HCT116 (cell line): ENCODE measurements around the gene FAM163B.

ENCODE experiments used
- CTCF ChIP-seq, 3 experiments: fragments of 200-600 bp in 1 of 3; sonication (generic) in 1 of 3; IDR thresholded peaks in 2 of 3; conservative IDR thresholded peaks in 1 of 3; 2 replicates each; pipeline ENCODE4 v1.5.1; 2012 to 2017; ENCODE audit warnings: low read depth in 2 of 3, low read length in 2 of 3, antibody characterized with exemption in 1 of 3, borderline replicate concordance in 1 of 3, control low read depth in 1 of 3, mild to moderate bottlenecking in 1 of 3, mixed read lengths in 1 of 3, mixed run types in 1 of 3, moderate library complexity in 1 of 3; ENCODE audit not compliant: insufficient read depth in 1 of 3
- EZH2 ChIP-seq: fragments of 200-600 bp; sonication (generic); IDR thresholded peaks from 2 replicates; pipeline ENCODE4 v1.6.1; 2017; ENCODE audit warnings: antibody characterized with exemption, mixed run types
- EZH2phosphoT487 ChIP-seq: fragments of 200-600 bp; IDR thresholded peaks from 2 replicates; pipeline ENCODE4 v1.6.1; 2018; ENCODE audit warnings: antibody characterized with exemption, borderline replicate concordance
- FOSL1 ChIP-seq: IDR thresholded peaks from 2 replicates; pipeline ENCODE4 v1.6.1; 2012; ENCODE audit warnings: low read depth
- JUND ChIP-seq: IDR thresholded peaks from 2 replicates; pipeline ENCODE4 v1.6.1; 2012
- MAX ChIP-seq: IDR thresholded peaks from 2 replicates; pipeline ENCODE4 v1.6.1; 2012
- POLR2A ChIP-seq: IDR thresholded peaks from 2 replicates; pipeline ENCODE4 v1.7.0; 2011; ENCODE audit warnings: borderline replicate concordance; ENCODE audit not compliant: insufficient read depth, insufficient read length; ENCODE audit errors: extremely low read depth
- POLR2AphosphoS5 ChIP-seq: IDR thresholded peaks from 2 replicates; pipeline ENCODE4 v1.6.1; 2011; ENCODE audit warnings: mild to moderate bottlenecking, low read depth, low read length, moderate library complexity
- RAD21 ChIP-seq: IDR thresholded peaks from 2 replicates; pipeline ENCODE4 v1.6.1; 2012; ENCODE audit warnings: low read depth, mild to moderate bottlenecking
- SIN3A ChIP-seq: IDR thresholded peaks from 2 replicates; pipeline ENCODE4 v1.6.1; 2012; ENCODE audit warnings: low read depth
- SP1 ChIP-seq: IDR thresholded peaks from 2 replicates; pipeline ENCODE4 v1.6.1; 2012; ENCODE audit warnings: low read depth
- TCF7L2 ChIP-seq: IDR thresholded peaks from 2 replicates; pipeline ENCODE4 v1.7.0; 2011; ENCODE audit warnings: borderline replicate concordance, inconsistent platforms; ENCODE audit not compliant: insufficient read depth, insufficient read length; ENCODE audit errors: extremely low read depth
- TF ChIP-seq, protein P1 (sequence below): IDR thresholded peaks from 2 replicates; pipeline ENCODE4 v1.6.1; 2012; ENCODE audit warnings: low read depth
- TF ChIP-seq, protein P2 (sequence below): IDR thresholded peaks from 2 replicates; pipeline ENCODE4 v1.6.1; 2012

DNA sequence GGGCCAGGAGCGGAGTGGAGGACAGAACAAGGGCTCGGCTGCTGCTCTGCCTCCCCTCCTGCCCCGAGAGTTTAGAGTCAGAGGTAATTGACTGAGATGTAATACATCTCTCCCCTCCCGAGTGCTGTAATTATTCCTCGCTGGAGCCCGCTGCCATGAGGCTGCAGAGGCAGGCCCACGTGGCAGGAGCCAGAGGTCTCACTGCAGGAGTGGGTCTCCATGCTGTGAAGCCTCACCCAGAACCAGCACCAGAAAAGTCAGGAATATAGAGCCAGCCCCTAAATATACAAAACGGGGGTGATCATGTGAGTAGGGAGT lies 2.5 kb downstream of the FAM163B start:
- TF ChIP-seq EZH2 (no peak), POLR2AphosphoS5 (no peak), CTCF (IDR thresholded peaks at IDR 0.05 in 2 of 3, conservative IDR thresholded peaks at IDR 0.05 in 1 of 3; ENCODE audit: borderline replicate concordance in 1 of 3, insufficient read depth in 1 of 3, low read depth in 2 of 3, low read length in 2 of 3) (no peak), SP1 (no peak), EZH2phosphoT487 (no peak), POLR2A (no peak), RAD21 (no peak), TCF7L2 (no peak), MAX (no peak), SIN3A (no peak), JUND (no peak), FOSL1 (no peak)
- TF ChIP-seq, protein P1, sequence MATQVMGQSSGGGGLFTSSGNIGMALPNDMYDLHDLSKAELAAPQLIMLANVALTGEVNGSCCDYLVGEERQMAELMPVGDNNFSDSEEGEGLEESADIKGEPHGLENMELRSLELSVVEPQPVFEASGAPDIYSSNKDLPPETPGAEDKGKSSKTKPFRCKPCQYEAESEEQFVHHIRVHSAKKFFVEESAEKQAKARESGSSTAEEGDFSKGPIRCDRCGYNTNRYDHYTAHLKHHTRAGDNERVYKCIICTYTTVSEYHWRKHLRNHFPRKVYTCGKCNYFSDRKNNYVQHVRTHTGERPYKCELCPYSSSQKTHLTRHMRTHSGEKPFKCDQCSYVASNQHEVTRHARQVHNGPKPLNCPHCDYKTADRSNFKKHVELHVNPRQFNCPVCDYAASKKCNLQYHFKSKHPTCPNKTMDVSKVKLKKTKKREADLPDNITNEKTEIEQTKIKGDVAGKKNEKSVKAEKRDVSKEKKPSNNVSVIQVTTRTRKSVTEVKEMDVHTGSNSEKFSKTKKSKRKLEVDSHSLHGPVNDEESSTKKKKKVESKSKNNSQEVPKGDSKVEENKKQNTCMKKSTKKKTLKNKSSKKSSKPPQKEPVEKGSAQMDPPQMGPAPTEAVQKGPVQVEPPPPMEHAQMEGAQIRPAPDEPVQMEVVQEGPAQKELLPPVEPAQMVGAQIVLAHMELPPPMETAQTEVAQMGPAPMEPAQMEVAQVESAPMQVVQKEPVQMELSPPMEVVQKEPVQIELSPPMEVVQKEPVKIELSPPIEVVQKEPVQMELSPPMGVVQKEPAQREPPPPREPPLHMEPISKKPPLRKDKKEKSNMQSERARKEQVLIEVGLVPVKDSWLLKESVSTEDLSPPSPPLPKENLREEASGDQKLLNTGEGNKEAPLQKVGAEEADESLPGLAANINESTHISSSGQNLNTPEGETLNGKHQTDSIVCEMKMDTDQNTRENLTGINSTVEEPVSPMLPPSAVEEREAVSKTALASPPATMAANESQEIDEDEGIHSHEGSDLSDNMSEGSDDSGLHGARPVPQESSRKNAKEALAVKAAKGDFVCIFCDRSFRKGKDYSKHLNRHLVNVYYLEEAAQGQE, result no peak
- TF ChIP-seq, protein P2, sequence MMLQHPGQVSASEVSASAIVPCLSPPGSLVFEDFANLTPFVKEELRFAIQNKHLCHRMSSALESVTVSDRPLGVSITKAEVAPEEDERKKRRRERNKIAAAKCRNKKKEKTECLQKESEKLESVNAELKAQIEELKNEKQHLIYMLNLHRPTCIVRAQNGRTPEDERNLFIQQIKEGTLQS, result no peak
